Measurements from ENCODE around the gene ATP1B3.

- no peak for TF ChIP-seq CTCF (IDR thresholded peaks at IDR 0.05; ENCODE audit: low read depth, low read length)
- no peak for TF ChIP-seq EZH2phosphoT487 (IDR thresholded peaks at IDR 0.05; ENCODE audit: low read depth)
These were observed 57.2 kb downstream of the ATP1B3 start for GRCh38 chr3:141933421-141934300.

Measured in OCI-LY3 (cell line).